HG02973 (cell line): ENCODE data around the gene SLIRP.
A peak's percentile ranks its signal among the peaks of the same experiment; 100 is the strongest.
"Not testable (repeated sequence)": the region's sequence is repeated elsewhere in the genome, so short reads cannot be mapped to it uniquely, and the experiment has no call there.

Experiments used
- ATAC-seq: cut with Tn5 transposase; IDR thresholded peaks from one replicate; pipeline ENCODE4 v1.9.1; 2021; ENCODE audit warnings: moderate library complexity; ENCODE audit not compliant: unreplicated experiment

The SLIRP gene

DNA sequence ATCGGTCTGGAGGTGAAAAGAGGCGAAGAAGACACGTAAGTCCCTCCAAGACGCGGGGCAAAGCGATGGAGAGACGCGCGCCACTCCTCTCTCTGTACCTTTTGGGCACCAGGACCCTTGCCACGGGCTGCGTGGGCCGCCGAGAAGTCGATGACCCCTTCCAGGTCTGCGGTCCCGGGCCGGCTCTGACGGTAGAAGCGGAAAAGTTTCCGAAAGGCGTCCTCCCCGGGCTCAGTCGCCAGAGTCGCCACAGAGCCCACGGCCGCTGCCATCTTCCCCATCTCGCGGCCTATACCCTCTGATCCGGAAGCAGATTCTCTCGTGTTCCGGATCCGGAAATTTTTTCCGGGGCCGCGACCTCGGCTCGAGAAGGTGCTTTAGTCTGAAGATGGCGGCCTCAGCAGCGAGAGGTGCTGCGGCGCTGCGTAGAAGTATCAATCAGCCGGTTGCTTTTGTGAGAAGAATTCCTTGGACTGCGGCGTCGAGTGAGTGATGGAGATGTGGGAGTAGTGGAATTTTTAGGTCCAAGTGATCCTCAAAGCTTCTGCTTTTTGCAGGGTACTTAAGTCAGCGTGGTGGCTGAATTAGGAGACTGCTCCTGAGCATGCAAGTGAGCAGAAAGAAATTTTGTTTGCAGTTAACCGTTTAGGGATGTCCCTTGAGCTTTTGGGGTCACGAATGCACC is at the start of gene SLIRP, which contains the start of gene ALKBH1:
Gene SLIRP (plus strand): TSS at position 380 of the 685 bp plus-strand sequence. CDS start 9 bp downstream, at position 389.
Gene ALKBH1 (minus strand): TSS at position 300 of the 685 bp plus-strand sequence. CDS start 19 bp downstream, at position 281.
- peak; percentile 97 for ATAC-seq

DNA sequence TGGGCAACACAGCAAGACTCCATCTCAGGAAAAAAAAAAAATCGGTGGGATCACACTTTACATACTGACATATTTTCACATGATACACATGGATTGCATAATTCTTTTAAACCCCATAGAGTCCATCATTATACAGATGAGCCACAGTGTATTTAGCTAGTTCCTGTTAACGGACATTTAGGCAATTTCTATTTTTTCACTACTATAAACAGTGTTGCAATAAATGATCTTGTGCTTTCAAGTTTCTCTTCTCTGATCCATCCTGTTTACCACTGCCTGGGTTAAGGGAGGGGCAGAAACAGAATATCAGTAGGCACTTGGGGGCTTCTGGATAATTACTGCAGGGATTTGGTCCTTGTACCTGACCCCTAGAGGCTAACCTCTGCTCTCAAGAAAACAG is 48.1 kb upstream of the SLIRP start:
- ATAC-seq: no peak

- ATAC-seq: no peak
Observed at GRCh38 chr14:77660754-77661153, 47.1 kb upstream of the SLIRP start.

- not testable (repeated sequence) for ATAC-seq
Observed at GRCh38 chr14:77661562-77661961, 46.3 kb upstream of the SLIRP start.

- no peak for ATAC-seq
Observed at GRCh38 chr14:77663293-77663692, 44.6 kb upstream of the SLIRP start.

DNA sequence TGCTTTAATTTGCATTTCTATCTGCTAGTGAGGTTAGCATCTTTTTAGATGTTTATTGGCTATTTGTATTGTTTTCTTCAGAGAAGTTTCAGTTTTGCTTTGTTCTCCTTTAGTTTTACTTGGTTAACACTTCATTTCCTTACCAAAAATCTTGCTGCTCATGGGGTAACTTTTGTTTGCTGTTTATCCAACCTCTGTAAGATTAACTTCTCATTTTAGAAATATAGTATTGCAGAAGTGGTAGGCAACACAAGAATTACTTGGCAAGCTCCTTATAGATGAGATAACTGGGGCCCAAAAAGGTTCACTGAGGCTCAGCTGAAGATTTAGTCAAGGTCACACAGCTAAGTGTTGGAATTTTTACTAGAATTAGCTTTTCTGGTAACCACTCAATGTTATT is 40.6 kb upstream of the SLIRP start:
- no peak for ATAC-seq

- ATAC-seq: no peak
Observed at GRCh38 chr14:77673193-77673592, 34.7 kb upstream of the SLIRP start.

- no peak for ATAC-seq
Observed at GRCh38 chr14:77674931-77675330, 33.0 kb upstream of the SLIRP start.

DNA sequence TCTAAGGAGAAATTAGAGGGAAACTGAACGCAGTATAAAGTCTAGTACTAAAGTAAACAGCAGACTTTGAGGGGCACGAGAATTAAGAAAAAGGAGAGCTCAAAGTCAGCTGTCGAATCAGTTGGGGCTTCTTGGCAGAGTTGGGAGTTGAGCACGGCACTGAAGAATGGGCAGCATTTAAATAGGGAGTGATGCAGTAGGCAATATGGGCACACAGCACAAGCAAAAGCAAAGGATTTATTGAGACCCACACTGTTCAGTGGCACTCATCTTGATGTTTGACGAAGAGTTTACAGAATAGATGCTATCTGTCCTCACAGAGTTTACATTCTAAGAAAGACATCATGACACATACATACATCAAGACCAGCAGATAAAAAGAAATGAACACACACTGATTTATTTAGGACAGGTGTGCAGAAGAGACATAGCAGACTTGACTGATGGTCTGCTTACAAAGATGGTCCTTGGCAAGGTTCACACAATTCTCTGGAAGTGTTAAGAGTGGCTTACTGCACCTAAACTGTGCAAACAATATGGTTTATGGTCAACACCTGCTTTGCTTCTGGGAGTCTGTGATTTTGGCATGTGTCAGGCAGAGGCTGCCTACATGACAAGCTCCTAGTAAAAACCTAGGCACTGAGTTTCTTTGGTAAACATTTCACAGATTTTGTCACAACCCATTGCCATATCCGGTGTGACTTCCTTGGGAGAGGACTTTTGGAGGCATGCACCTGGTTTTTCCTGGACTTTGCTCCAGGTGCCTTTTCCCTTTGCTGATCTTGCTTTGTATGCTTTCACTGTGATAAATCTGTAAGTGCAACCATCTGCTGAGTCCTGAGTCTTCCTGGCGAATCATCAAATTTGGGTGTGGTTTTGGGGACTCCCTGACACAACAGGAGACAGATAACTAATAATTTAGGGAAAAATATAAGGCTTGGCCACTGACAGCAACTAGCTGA is 26.4 kb upstream of the SLIRP start:
- no peak for ATAC-seq

GRCh38 chr14:77682158-77682553 is 25.7 kb upstream of the SLIRP start:
- ATAC-seq: no peak

DNA sequence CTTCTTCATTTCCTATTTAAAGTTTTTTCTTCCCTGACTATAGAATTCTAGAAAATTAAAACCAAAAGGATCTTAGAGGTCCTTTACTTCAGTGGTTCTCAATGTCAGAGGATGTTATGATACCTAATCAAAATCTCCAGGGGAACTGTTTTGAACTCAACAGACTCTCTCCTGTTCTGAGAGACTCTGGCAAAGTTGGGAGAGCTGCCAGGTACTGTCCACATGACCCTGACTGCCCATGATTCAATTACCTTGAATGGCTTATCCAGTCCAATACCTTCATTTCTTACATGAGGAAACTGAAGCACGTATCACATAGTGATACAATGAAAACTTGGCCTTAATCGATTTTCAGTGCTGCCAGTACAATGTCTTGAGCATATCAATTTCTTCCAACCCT is 16.6 kb upstream of the SLIRP start:
- ATAC-seq: no peak

GRCh38 chr14:77707355-77707723 is 564 bp upstream of the SLIRP start:
- ATAC-seq: peak; percentile 12

GRCh38 chr14:77708749-77709148 is 846 bp downstream of the SLIRP start:
- no peak for ATAC-seq

GRCh38 chr14:77709412-77709811 is 1.5 kb downstream of the SLIRP start:
- no peak for ATAC-seq

DNA sequence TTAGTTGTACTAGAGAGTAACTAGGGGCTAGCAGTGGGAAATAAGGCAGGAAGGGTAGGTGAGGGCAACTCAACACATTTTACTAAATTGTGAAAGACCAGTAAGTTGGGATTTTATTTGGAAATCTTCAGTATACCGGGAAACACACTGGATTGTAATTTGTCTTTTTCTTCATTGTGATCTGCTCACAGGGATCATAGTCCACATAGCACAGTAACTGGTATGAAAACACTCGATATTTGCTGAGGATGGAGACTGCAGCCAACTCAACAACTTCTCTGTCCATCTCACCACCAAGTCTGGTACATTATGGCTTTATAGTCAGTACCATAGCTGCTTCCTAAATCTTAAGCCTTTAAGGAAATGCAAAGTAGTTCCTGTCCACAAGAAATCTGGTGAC is 2.5 kb downstream of the SLIRP start:
- no peak for ATAC-seq

DNA sequence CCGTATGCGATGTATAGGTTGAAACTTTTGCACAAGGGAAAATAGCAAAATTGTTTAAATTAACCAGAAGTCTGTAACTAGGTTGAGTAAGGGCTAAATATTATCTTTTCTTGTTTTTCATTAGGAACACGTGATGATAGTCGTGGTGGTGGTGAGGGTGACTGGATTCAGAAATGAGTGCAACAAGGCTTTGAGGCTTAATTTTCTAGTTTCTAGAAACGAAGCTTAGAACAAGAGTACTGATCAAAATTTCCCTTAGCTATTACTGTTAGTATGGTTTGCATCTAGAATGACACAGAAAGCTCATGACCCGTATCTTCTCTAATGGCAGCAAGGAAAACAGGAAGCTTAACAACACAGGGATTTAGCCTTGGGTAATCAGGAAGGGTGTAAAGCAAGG is 7.0 kb downstream of the SLIRP start:
- ATAC-seq: no peak

DNA sequence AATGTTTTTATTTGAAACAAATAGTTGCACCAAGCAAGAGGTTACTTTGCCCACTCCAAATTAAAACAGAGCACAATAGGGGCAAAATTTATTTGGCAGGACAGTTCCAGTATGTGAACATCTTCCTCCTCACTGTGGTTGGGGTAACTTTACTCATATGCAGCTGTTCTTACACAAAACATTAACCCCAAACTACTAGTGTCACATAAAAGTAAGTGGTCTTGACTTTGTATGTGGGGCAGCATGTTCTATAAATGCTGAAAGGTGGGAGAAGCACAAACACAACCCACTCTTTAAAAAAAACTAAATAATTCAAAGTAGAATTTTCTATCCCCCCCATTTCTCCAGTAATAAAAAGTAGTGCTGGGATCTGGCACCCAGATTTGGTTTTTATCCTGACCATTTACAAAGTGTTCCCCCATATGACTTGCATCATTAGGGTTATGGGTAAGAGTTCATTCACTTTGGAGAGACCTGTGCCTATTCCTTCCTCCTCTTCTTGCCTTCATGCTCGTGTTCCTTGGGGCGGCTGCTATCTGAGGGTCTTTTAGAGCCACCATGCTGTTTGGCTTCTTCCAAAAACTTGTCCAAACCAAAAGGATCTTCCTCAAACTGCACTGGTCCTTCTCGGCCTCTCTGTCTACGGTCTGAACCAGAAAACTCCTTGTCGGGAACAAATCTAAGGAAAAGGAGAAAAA is 9.9 kb downstream of the SLIRP start:
- no peak for ATAC-seq

GRCh38 chr14:77721437-77721836 is 13.5 kb downstream of the SLIRP start:
- no peak for ATAC-seq

DNA sequence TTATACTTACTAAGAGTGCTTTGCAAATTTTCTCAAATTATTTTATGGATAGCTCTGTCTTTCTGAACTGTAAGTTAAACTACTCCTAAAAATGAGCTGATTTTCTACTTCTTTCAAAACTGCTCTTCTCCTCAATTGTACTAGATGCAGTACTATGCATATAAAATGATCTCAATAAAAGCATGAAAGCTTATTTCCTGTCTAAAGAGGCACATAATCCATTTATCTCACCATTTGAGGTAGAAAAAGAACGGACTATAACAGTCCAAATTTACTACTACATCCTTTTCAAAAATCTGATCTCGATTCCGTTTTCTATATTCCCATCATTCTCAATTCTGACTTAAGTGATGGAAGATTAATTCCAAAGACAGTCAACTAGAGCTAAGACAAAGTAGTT is 14.4 kb downstream of the SLIRP start:
- no peak for ATAC-seq

- ATAC-seq: no peak
Observed at GRCh38 chr14:77730976-77731497, 23.1 kb downstream of the SLIRP start.

DNA sequence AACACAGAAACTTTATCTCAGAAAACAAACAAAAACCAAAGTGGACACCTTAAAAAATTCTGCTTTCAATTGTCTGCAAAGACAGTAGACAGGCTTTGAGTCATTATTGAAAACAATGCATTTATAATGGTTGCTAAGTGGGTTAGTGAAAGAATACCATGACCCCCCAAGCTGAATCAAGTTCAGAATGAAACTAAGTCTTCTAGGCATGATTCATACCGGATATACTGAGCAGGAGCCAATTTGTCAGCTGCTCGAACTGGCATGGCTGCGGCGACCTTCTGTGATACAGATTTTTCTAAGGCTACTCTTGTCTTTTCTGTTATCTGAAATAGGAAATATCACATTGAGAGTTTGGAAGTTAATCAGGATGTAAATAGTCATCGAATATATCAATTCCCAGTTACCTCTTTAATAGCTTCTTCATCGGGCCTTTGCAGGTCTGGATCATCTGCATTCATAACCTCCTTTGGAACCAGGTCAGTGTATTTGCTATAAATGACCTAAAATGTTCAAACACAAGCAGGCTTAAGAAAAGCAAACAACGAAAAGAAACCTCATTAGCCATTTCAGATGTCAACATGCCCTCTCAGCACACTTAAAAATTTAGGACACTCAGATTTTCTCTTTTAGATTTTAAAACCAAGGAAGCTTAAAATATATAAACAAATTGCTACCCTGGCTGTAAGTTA is 30.8 kb downstream of the SLIRP start:
- no peak for ATAC-seq
